Uterus (tissue), 2 donors: ENCODE data around the gene NES.

Experiments
- POLR2A ChIP-seq, 2 donors: fragments of 450-650 bp; IDR thresholded peaks; one replicate each; pipeline ENCODE4 v1.6.1; 2016; ENCODE audit warnings: antibody characterized with exemption in 2 of 2, mild to moderate bottlenecking in 1 of 2, moderate library complexity in 1 of 2
- TF ChIP-seq, protein P1 (sequence below), 4 experiments: fragments of 200-600 bp in 2 of 4; fragments of 450-650 bp in 2 of 4; sonication (generic) in 2 of 4; IDR thresholded peaks; one replicate each; pipeline ENCODE4 v1.5.1; 2016 to 2019; ENCODE audit warnings: antibody characterized with exemption in 4 of 4, mild to moderate bottlenecking in 2 of 4, moderate library complexity in 1 of 4

- TF ChIP-seq, protein P1, sequence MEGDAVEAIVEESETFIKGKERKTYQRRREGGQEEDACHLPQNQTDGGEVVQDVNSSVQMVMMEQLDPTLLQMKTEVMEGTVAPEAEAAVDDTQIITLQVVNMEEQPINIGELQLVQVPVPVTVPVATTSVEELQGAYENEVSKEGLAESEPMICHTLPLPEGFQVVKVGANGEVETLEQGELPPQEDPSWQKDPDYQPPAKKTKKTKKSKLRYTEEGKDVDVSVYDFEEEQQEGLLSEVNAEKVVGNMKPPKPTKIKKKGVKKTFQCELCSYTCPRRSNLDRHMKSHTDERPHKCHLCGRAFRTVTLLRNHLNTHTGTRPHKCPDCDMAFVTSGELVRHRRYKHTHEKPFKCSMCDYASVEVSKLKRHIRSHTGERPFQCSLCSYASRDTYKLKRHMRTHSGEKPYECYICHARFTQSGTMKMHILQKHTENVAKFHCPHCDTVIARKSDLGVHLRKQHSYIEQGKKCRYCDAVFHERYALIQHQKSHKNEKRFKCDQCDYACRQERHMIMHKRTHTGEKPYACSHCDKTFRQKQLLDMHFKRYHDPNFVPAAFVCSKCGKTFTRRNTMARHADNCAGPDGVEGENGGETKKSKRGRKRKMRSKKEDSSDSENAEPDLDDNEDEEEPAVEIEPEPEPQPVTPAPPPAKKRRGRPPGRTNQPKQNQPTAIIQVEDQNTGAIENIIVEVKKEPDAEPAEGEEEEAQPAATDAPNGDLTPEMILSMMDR (IDR thresholded peaks at IDR 0.05) = no peak
- no peak for TF ChIP-seq POLR2A (IDR thresholded peaks at IDR 0.05)
These were observed 47.3 kb downstream of the NES start for GRCh38 chr1:156629823-156630449.
